SW480 (cell line): ENCODE results near the gene REX1BD.
A peak's percentile ranks its signal among the peaks of the same experiment; 100 is the strongest.
"Not testable (repeated sequence)": the region's sequence is repeated elsewhere in the genome, so short reads cannot be mapped to it uniquely, and the experiment has no call there.

ENCODE experiments used
- DNase-seq: peaks from one replicate; pipeline ENCODE4 v3.0.0-alpha.2; 2016; ENCODE audit warnings: low spot score

REX1BD gene

DNA sequence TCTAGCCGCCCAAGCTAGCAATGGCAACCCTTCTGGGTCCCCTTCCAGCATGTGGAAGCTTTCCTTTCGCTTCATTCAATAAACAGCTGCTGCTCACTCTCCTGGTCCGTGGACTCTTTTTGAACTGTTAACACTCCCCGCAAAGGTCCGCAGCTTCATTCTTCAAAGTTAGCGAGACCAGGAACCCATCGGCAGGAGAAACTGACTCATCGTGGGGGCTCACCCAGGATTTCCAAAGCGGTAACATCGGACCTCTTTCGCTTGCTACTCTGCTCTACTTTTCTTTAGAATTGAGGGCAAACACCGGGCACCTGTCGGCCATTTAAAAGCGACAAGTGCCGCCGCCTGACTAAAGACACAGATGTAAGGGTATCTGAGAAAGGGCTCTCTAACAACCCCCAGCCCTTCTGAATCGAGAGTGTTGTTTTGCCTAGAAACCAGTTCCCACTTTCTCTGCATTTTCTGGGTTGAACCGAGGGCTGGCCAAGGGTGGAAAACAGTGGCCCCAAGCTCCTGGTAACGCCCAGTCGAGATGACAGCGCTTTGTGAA lies 11.2 kb upstream of the REX1BD start:
- no peak for DNase-seq

DNA sequence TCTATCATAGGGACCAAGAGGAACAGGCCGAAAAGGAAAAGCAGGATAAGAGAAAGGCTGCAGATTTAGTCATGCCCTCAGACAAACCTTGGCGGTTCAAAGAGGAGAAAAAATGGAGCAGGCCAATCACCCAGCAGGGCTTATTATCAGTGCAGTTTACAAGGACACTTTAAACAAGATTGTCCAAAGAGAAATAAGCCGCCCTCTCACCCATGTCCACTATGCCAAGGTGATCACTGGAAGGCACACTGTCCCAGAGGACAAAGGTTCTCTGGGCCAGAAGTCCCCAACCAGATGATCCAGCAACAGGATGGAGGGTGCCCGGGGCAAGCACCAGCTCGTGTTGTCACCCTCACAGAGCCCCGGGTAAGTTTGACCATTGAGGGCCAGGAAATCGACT lies 8.3 kb upstream of the REX1BD start:
- DNase-seq: no peak

DNA sequence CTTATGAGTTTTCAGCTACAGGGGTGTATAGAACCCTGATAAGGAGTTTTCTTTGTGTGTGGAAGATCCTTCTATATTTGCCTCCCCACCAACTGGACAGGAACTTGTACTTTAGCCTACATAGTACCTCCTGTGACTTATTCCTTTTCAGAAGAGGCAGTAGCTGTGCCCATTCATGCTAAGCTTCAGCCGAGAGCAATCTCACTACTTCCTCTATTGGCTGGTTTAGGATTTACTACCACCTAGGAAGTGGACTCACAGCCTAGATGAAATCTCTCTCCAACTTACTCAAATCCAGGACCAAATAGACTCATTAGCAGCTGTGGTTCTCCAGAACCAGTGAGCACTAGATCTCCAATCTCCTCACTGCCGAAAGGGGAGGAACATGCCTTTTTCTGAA lies 2.3 kb upstream of the REX1BD start:
- no peak for DNase-seq

DNA sequence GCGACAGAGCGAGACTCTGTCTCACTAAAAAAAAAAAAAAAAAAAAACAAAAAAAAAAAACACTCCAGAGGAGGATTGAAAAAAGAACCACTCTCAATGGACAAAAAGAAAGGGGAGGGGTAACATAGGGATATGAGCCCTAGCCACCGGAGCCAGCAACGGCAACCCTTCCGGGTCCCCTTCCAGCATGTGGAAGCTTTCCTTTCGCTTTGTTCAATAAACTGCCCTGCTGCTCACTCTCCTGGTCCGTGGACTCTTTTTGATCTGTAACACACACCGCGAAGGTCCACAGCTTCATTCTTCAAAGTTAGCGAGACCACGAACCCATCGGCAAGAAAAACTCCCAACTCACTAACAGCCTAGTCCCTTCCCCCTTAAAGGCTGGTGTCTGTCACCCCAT lies 1.0 kb upstream of the REX1BD start:
- DNase-seq: no peak

DNA sequence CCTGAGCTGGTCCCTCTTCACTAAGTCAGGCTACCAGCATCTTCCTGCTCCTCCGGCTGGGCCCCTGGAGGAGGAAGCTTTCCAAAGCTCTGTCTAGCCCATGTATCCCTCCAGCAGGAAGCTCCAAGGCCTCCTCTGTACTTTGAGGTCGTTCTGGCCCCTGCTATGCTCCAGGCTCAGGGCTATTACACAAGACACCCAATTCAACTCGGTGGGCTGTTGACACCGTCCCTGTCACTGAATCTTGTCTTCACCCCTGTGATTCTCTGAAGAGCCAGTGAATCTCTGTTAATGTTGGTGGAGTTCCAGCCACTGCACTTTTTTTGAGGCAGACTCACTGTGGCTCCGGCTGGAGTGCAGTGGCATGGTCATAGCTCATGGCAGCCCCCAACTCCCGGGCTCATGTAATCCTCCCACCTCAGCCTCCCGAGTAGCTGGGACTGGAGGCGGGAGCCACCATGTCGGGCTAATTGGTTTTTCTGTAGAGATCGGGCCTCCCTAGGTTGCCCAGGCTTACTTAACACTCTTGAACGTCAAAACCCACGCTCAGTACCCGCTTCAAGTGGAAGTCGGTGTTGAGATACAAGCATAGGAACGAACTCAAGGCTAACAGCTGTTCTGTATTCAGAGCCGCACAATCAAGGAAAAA lies 512 bp upstream of the REX1BD start:
- no peak for DNase-seq

DNA sequence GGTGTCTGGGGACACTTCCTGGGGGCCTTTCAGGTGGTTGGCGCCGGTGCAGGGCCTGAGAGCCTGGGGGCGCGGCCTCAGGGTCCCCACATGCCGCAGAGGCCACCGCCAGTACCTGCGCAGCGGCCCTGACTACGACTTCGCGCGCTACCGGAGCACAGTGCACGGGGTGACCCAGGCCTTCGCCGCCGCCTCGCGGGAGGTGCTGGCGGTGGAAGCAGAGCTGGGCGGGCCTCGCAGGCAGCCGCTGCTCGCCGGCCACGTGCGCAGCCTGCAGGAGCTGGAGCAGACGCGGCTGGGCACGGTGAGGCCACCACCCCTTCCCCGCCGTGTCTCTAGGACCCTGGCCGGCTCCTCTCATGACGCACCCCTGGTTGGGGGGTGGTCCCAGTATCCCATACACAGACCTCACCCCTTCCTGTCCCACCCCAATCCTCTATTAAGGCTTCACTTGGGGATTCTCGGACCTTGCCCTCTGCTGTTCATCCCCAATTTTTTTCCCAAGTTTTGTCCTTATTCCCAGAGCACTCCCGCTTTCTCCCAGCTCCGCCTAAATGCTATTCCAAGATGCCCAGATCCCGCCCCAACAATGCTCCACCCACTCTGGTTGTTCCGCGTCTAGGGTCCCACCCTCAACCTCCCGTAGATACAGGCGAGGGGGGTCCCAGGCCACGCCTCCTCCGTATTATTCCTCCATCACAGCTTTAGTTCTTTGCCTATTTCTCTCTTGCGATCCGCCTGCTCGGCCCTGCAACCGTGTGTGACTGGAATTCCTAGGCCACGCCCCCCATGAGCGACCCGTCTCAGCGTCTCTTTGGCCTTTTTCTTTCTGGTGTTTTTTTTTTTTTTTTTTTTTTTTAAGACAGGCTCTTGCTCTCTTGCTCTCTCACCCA lies 1.0 kb downstream of the REX1BD start:
- peak; percentile 77 for DNase-seq

DNA sequence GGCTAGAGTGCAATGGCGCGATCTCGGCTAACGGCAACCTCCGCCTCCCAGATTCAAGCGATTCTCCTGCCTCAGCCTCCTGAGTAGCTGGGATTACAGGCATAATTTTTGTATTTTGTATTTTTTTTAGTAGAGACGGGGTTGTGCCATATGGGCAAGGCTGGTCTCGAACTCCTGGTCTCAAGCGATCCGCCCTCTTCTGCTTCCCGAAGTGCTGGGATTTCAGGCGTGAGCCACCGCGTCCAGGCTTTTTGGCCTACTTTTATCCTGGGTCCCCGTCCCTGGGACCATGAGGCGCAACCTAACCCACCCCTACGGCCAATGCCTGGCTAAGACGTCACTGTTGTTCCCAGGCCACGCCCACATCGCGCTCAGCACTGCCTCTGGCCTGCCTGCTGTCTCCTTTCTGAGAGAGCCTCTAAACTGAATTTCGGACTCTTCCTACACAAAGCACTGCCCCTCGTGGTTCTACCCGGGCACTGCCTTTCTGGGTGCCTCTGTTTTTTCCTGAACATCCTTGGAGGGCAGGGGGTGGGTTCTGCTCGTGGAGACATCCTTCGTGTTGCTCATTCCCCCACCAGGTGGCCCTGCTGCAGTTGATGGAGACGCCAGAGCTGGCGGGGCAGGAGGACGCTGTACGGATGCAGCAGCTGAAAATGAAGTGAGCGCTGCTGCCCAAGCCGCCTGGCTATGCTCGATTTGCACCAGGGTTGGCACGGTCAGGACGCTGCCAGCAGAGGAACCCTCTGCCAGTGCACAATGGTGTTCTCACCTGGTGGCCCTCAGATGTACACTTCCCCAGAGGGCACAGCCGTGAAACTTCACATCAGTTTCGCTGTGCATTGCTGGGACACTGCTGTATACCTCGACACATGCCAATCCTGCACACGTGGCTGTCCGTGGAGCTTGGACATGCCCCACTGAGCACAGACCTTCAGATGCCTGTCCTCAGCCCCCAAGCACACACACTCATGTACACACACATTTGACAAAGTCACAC lies 2.0 kb downstream of the REX1BD start:
- DNase-seq: no peak

DNA sequence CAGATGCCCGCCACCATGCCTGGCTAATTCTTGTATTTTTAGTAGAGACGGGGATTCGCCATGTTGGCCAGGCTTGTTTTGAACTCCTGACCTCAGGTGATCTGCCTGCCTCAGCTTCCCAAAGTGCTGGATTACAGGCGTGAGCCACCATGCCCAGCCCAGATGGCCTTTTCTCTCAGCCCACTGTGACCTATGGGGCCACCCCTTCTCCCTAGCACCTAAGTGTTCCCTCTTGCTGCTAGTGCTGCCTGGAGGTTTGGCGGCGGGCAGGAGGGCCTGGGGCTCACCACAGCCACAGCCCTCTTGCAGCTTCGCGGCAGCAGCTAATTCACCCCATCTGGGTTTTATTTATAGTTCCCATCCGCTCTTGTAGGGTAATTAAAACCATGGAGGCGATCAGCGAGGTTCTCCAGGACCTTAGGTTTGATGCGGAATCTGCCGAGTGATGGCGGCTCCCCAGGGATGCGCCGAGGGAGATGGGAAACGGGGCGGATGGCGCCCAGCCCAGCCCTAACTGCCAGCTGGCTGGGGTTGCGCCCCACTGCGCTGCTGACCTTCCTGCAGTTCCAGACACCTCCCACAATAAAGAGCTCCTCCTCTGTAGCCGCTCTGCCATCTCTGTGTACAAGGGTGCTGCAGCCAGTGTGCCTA lies 3.3 kb downstream of the REX1BD start:
- no peak for DNase-seq

DNA sequence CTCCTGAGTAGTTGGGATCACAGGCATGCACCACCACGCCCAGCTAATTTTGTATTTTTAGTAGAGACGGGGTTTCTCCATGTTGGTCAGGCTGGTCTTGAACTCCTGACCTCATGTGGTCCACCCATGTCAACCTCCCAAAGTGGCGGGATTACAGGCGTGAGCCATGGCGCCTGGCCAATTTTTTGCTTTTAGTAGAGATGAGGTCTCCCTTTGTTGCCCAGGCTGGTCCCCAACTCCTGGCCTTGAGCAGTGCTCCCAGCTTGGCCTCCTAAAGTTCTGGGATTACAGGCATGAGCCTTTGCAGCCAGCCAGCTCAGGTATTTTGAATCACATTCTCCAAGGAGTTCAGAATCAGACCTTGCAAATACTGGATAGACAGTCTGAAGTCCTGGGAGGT lies 4.1 kb downstream of the REX1BD start:
- DNase-seq: not testable (repeated sequence)

DNA sequence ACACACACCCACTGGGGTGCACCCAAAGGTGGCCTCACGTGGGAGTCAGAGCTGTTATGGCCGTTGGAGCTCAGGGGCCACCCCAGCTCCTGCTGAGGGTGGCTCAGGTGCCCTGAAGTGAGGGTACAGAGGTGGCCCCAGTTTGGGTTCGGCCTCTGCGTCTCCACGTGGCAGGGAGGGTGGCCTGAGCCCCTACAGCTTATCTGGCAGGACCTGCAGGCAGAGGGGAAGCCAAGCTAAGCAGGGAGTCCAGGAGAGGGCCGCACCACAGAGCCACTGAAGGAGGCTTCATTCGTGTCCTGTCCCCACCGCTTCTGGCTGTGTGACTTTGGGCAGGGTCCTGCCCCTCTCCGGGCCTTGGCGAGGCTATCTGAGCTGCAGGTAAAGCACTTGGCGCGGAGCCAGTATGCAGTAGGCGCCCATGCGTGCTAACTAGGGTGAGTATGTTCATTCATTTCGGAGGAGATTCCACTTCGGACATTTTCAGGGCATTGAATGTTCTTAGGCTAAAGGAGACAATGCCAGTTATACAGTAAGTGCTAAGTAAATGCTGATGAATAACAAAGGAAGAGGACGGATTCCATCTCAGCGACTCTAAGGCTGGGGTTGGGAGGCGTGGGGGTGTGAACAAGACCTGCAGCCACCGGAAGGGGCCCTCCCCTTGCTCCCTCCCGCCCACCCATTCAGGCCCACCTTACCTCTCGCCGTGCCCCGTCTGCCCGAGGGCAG lies 4.9 kb downstream of the REX1BD start:
- DNase-seq: no peak

DNA sequence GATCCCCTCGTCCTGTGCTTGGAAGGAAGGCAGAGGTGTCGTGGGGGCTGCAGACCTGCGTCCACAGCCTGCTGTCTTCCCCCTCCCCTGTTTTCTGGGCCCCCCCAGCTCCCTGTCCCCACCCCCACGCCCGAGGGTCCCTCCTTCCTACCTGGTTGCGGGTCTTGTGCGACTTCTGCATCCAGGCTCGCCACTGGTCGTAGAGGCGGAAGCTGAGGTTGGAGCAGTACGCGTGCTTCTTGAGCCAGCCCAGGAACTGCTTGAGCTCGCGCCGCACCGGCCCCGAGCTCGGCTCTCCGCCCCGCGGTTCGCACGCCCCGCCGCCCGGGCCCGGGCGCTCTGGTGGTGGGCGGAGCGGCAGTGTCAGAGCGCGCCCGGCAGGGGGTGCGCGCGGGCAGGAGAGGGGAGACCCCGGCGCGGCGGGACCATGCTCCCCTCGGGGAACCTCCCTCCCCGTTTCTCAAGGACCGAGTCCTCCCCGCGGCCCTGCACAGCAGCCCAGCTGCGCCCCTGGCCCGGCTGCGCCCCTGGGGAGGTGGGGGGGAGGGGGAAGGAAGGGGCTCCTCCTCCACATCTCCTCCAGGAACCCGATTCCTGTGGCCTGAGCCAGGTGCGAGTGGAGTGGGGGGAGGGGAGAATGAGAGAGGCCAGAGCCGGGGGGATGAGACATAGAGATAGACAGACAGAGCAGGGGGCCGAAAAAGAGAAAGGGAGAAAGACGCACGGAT lies 5.7 kb downstream of the REX1BD start:
- DNase-seq: peak; percentile 62

DNA sequence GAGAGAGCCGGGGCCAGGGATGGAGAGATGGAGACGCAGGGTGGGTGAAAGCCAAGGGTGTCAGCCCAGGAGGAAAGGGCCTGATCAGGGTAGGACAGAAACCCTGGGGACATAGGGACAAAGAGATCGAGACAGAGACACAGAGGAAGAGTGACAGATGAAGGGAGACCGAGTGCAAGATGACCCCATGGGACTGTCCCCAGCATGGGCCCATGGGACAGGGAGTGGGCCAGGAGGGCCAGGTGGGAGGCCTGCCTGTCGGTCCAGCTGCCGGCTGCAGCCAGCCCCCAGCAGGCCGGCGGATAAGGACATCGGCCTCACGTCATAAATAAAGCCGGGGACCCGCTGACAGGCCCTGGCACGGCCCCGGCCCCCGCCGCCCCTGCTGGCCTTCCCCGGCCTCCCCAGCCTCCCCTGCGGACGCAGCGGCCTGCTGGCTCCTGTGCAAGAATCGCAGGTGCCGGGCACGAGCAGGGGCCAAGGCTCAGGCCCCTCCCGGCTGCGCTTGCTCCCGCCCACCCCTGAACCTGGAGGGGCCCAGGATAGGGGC lies 6.3 kb downstream of the REX1BD start:
- no peak for DNase-seq

DNA sequence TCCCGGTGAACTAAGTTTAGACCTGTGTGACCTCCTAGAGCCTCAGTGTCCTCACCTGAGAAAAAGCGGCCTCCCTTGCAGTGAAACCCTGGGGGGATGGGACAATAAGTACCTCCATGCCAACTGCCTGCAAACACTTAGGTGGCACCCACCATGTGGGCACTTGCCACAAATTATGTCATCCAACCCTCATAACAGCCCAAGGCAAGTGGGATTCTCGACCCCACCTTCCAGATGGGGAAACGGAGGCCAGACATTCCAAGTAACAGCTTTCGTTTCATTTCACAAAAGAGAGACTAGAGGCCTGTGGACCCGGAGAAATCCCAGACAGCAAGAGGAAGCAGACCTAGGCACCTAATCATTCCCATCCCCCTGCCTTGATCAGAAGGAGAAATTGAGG lies 6.9 kb downstream of the REX1BD start:
- DNase-seq: no peak

DNA sequence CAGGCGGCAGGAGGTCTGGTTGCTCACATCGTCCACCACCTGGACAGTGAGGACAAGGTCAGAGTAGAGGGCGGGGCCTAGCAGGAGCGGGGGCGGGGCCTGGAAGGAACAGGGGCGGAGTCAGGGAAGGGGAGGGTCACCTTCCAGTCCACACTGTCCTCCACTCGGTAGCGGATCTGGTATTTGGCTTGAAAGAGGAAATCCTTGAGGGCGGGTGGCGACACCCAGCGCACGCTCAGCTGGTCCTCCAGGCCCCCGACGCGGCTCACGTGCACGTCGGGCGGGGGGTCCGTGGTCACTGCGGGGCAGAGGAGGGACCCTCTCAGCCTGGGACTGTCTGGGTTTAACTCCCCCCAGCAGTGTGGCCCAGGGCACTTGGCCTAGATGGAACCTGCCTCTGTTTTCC lies 8.2 kb downstream of the REX1BD start:
- DNase-seq: peak; percentile 71

DNA sequence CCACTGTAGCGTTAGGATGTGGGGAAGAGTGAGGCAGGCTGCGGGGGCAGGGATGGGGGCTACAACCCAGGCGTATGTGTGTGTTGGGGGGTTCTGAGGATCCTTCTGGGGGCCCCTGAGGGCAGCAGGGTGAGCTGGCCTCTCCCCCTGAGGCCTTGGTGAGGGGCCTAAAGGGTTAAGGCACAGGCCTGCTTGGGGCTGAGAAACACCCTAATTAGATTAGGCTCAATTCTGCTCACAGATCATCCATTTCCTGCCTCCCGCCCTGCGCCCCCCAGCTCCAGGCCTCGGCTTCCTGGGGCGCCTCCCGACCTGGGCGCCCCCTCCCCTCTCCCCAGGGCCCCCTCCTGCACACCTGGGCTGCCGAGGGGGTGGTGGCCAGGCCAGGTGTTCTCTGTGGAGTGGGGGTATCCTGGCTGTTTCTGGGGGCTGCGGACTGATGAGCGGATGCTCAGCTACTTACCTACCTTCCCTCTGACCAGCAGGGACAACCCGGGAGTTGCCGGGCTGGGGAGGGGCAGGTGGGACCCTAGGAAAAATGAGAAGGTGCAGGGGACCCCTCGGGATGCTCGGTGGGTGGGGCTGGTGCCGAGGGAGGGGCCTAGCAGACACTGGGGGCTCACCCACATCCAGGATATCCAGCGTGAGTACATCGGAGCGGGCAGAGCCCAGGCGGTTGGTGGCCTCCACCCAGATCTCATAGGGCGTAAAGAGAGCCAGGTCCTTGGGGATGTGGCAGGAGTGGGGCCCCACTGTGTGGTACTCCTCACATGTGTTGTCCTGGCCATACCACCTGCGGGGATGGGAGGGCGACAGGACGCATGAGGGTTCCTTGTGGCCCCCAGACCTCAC lies 9.4 kb downstream of the REX1BD start:
- no peak for DNase-seq

DNA sequence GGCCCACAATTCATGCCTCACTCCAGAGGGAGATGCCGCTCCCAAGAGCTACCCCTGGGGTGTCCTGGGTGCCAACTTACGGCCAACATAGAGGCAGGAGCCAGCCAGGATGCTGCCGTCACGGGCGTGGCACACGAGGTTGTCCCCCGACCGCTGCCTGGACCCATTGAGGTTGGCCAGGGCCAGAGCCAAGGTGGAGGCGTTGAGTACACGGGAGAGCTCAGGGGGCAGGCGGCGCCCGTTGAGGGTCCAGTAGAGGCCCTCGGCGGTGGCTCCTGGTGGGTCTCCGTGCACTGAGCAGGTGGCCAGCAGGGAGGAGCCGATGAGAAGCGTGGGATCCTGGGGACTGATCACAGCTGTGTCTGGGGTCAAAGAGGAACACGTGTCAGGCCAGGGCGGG lies 10.9 kb downstream of the REX1BD start:
- DNase-seq: no peak

DNA sequence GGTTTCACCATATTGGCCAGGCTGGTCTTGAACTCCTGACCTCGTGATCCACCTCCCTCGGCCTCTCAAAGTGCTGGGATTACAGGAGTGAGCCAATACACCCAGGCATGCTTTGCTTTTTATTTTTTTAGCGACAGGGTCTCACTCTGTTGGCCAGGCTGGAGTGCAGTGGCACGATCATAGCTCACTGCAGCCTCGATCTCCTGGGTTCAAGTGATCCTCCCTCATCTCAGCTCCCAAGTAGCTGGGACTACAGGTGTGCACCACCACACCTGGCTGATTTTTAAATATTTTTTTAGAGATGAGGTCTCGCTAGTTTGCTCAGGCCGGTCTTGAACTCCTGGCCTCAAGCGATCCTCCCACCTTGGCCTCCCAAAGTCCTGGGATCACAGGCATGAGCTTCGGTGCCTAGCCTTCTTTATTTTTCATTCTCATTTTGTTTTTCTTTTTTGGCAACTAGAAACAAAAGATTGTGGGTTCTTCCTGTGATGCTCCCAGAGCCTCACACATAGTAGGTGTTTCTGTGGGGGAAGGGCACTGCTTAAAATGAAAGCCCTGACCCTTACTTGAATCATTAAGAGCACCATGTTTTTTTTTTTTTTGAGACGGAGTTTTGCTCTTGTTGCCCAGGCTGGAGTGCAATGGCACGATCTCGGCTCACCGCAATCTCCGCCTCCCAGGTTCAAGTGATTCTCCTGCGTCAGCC lies 12.2 kb downstream of the REX1BD start:
- DNase-seq: not testable (repeated sequence)

DNA sequence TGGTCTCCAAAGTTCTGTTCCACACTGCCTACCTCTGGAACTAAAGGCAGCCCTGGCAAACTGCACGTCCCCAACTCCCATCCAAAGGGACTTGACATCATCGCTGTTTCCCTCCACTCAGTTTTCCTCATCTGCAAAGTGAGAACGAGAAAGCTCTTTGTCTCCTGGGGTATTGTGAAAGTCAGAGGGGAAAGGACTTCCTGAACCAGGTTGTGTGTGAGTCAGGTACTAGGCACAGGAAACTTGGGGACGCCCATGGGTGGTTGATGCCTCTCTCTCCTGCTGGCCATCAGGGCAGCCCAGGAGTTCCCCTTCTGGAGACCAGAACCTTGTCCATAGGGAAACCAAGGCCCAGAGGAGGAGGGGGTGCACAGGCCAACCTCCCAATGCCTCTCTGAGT lies 13.3 kb downstream of the REX1BD start:
- DNase-seq: no peak
